ENCODE results near the gene RHBDL1. TPM values are rescaled to one million over a fixed set of nuclear protein-coding genes. Genes with fewer than 3 reads are reported as not detected.

RHBDL1 gene
- total RNA-seq = 1 to 10 TPM; 4.4 to 5.3 TPM
- long read RNA-seq, partial matches to known transcripts = 1 of 9 reads
- long read RNA-seq, other reads (novel, unspliced or antisense) = 4 of 9 reads

DNA sequence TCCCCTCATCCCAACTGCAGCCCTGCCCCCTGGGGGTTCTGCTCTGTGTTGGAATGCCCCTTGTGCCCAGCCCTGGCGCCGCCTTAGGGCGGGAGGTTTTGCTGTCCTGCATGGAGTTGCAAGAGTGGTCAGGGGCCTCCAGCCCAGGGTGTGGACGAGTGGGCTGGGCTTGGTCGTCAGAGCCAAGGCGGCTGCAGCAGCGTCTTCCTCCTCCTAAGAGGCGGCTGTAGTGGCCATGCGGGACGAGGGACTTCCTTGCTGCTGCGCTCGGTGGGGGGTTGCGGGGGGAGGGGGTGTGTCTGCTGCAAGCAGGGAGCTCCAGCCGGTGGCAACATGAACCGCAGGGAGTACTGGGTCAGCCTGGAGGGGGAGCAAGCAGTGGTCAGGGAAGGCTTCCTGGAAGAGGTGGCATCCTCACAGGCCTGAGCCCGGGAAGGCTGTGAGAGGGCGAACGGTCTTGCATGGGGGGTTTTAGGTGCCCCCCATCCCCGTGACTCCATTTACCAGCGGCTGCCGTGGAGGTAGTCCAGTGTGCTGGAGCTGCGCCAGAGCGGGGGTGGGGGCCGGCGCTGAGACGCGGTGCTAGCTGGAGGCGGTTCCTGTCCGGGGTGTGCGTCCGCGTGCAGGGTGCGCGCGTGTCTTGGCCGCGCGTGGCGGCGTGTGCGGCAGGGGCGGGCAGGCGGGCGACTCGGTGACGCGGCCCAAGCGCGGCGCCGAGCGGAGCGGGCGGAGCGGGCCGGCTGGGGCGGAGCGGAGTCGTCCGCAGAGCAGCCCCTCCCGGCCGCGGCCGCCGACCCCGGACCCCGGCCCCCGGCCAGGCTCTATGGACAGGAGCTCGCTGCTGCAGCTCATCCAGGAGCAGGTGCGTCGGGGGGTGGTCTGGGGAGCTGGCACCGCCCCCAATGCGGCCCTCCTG lies at the start of gene RHBDL1:
Gene RHBDL1 (plus strand): TSS at position 704 of the 916 bp plus-strand sequence. CDS start 120 bp downstream, at position 824.
- intact Hi-C loops (cut with DNase I, micrococcal nuclease) = no loop called here
- peak in 1 of 2 donors; percentile 63 for DNase-seq
- ATAC-seq = peak; percentile 13

DNA sequence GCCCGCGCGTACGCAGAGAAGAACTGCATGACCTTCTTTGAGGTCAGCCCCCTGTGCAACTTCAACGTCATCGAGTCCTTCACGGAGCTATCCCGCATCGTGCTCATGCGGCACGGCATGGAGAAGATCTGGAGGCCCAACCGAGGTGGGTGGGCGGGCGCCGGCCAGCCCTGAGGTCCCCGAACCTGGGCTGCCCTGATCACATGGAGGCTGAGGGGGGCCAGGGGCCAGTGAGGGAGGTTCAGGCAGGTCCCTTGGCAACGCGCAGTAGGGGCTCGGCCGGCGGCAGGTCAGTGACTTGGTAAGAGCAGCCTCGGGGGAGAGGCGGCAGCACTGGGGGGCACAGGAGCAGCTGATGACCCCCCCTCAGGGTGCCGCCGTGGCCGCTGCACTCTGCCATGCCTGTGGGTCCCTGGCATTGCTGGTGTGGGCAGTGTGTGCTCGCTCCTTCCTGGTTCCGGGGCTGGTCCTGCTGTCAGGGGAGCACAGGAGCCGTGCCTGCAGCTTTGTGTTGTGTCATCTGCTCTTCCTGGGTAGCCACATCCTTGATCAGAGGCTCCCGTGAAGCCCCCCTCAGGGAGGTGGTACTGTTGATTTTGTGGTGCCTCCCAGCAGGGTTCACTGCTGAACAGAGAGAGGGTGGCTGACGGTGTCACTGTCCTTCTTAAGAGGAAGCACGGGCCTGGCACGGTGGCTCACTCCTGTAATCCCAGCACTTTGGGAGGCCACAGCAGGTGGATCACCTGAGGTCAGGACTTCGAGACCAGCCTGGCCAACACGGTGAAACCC lies 49.3 kb upstream of the RHBDL1 start:
- DNase-seq (no peak), ATAC-seq (no peak)
- intact Hi-C loops (cut with DNase I, micrococcal nuclease) = no loop called here

DNA sequence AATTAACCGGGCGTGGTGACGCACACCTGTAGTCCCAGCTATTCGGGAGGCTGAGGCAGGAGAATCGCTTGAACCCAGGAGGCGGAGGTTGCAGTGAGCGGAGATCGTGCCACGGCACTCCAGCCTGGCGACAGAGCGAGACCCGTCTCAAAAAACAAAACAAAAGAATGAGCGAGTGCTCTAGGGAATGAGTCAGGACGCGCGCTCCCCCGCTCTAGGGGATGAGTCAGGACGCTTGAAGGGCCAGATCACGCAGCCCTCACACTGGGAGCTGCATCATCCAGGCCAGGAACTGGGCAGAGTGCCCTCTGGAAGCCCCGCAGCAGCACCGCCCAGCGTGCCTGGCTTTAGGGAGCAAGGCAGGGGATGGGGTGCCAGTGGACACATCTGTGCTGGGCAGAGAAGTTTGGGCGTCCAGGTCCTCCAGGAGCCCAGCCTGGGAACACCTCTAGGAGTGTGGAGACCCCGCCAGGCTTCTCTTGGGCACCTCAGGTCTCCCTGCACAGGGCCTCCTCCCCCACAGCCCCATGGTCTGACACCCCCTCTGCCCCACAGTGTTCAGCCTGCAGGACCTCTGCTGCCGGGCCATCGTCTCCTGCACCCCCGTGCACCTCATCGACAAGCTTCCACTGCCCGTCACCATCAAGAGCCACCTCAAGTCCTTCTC lies 48.6 kb upstream of the RHBDL1 start:
- DNase-seq = no peak
- no peak for ATAC-seq
- intact Hi-C loops (cut with DNase I, micrococcal nuclease) = no loop called here

DNA sequence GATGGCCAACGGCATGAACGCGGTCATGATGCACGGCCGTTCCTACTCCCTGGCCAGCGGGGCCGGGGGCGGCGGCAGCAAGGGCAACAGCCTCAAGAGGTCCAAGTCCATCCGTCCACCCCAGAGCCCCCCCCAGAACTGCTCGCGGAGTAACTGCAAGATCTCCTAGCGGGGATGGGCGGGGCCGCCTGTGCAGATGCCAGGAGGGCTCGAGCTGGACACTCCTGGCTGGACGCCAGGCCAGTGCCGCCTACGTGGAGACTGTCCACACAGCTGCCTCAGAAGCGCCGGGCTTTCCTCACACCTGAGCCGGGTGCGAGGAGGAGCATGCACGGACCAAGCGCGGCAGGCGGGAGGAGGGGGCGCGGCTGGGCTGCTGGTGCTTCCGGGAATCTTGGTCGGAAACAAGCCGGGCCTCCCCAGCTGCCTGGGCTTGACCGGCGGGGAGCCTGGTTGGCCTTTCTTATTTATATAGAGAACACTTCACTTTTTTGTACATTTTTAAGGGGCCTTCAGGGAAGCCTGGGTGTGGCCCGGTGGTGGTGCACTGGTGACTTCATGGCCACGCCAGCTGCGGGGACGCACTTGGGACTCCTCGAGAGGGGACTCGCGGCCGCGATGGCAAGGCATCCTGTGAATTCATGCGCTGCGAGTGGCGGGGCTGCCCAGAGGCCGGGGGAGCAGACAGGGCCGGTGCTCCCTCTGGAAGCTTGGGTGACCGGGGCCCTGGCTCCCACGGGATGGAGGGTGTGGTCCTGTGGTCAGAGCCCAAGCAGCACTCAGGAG lies 47.8 kb upstream of the RHBDL1 start:
- ATAC-seq (peak; percentile 12), DNase-seq (no peak)
- intact Hi-C loops (cut with DNase I, micrococcal nuclease) = no loop called here

DNA sequence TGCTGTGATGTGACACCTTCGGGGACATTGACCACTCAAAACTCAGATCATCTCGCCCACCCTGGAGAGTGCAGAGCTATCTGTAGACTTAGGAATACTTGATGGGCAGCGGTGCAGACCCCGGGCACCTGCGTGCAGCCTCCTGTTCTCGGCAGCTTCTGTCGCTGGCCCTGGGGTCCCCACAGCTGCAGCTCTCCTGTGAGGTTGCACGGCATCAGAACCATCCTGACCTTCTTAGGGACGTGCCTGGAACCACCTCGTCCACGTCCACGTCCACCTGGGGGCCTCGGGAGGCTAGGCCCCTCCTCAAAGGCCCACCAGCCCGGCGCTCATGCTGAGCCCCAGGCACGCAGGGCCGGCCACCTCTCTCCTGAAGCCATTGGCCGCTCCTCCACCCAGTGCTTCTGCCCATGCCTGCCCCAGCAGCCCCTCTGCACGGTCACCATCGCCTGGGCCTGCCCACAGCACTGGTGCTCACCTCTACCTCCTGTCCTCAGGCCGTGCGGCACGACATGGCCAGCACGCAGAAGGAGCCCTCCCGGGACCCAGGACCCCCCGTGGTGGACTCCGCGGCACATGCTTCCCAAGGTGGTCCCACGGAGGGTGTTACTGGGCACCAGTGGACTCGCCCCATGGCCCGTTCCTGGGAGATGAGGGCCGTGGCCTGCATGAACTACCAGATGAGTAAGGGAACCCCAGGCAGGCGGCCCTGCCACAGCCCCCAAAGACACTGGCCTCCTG lies 47.0 kb upstream of the RHBDL1 start:
- intact Hi-C loops (cut with DNase I, micrococcal nuclease) = no loop called here
- ATAC-seq (no peak), DNase-seq (no peak)

DNA sequence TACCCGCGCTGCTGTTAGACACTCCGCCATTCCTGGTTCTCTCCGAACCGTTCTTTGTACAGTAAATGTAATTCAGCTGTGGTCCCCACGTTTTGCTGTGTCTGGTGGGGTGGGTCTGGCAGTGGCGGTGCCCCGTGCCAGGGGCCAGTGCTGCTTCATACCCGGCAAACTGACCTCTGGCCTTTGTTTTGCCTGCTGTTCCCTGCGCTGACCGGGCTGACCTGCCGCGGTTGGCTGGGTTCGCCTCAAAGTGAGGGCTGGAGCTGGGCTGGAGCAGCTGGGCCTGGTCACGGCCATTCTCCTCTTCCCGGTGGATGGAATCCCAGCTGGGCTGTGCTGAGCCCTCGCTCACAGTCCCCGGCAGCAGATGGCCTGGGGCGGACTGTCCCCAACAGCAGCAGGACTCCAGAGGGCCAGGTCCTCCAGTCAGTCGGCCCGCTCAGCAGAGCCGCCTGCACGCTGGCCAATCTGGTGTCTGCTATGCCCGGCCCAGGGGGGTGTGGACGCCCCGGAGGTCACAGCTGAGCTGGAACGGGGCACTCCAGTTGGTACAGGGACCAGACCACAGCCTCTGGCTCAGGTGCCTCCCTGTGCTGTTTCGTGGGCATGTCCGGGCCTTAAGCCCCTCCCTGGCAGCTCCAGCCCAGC lies 46.2 kb upstream of the RHBDL1 start:
- DNase-seq = no peak
- ATAC-seq = no peak
- intact Hi-C loops (cut with DNase I, micrococcal nuclease) = no loop called here

DNA sequence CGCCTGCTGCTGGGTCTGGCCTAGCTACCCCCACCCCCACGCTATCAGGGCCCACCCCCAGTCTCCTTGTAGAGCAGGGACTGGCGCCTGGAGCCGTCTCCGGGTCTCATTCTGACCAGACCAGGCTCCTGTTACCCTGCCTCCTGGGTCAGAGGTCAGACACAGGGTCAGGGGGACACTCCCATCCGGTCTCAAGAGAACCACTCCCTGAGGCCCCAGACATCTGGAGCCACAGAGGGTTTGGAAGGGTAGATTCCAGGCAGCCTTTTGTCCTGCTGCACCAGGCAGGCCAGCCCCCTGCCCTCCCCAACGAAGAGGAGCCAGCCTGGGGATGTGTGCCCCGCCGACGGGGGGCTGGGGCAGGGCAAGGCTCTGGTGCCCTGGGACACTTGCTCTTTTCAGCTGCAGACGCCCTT lies 45.6 kb upstream of the RHBDL1 start:
- ATAC-seq = peak; percentile 8
- DNase-seq = no peak
- intact Hi-C loops (cut with DNase I, micrococcal nuclease) = no loop called here

DNA sequence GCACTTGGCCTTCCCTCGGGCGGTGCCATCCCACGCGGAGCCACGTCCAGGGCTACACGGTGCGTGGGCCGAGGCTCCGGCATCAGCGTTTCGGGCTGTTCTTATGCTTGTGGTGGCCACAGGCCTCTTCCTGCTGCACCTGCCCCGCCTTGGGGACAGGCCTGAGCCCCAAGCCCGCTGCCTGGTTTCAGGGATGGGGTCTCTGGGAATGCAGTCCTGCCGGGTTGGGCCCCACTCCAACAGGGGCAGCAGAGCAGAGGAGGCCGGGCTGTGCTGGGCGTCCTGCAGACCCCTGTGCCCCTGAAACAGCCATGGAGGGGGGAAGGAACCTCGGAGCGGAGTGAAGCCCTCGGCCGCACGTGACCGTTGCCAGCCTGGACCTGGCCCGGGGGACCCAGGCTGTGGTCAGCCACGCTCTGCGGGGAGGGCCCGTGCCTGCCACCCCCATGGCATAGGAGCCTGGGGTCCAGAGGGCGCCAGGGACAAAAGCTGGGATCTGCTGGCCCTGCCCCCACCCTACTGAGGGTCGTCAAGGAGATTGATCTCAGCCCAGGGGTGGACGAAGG lies 45.1 kb upstream of the RHBDL1 start:
- DNase-seq = no peak

DNA sequence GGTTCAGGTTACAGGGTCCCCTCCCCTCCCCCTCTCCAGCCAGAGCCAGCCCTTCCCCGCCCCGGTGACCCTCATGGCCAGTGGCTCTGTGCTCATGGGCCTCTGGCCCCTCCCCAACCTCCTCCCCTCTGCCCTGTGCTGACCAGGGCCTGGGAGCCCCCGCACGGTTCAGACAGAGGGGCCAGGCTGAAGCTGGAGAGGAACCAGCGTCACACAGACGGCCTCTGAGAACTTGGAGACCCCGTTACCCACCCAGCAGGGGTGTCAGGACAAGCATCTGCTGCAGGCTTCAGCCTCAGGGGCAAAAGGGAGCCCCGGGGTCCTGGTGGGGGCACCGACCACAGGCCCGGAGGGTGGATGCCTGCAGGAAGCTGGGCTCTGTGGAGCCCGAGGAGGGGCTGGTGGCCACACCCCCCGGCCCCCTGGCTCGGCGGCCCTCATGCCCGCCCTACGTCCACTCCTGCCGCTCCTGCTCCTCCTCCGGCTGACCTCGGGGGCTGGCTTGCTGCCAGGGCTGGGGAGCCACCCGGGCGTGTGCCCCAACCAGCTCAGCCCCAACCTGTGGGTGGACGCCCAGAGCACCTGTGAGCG lies 44.6 kb upstream of the RHBDL1 start, which contains the start of gene WFIKKN1:
Gene WFIKKN1 (plus strand): TSS at position 171 of the 591 bp plus-strand sequence. CDS start 269 bp downstream, at position 440.
- intact Hi-C loops (cut with DNase I, micrococcal nuclease) = no loop called here
- DNase-seq (peak in 1 of 2 donors; percentile 68), ATAC-seq (peak; percentile 51)

More for the DNA sequence above, 45.1 kb upstream of the RHBDL1 start:
- ATAC-seq = peak; percentile 18
- intact Hi-C loops (cut with DNase I, micrococcal nuclease) = no loop called here

DNA sequence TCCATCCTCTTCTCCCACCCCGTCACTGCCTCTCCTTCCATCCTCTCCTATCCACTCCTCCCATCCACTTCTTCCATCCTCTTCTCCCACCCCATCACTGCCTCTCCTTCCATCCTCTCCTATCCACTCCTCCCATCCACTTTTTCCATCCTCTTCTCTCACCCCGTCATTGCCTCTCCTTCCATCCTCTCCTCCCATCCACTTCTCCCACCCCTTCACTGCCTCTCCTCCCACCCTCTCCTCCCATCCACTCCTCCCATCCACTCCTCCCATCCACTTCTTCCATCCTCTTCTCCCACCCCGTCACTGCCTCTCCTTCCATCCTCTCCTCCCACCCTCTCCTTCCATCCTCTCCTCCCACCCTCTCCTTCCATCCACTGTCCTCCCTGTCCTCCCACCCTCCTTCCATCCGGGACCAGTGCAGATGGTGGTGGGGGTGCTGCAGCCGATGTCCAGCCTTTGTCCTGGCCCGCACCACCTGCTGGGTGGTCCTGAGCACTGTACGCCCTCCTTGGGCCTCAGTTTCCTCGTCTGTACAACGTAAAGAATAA lies 43.6 kb upstream of the RHBDL1 start:
- DNase-seq (no peak), ATAC-seq (no peak)
- intact Hi-C loops (cut with DNase I, micrococcal nuclease) = no loop called here

DNA sequence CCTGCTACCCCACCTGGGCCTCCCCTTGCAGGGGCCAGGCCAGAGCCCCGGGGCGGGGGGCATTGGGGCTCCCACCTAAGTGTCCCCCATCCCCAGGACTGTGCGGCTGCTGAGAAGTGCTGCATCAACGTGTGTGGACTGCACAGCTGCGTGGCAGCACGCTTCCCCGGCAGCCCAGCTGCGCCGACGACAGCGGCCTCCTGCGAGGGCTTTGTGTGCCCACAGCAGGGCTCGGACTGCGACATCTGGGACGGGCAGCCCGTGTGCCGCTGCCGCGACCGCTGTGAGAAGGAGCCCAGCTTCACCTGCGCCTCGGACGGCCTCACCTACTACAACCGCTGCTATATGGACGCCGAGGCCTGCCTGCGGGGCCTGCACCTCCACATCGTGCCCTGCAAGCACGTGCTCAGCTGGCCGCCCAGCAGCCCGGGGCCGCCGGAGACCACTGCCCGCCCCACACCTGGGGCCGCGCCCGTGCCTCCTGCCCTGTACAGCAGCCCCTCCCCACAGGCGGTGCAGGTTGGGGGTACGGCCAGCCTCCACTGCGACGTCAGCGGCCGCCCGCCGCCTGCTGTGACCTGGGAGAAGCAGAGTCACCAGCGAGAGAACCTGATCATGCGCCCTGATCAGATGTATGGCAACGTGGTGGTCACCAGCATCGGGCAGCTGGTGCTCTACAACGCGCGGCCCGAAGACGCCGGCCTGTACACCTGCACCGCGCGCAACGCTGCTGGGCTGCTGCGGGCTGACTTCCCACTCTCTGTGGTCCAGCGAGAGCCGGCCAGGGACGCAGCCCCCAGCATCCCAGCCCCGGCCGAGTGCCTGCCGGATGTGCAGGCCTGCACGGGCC lies 42.8 kb upstream of the RHBDL1 start:
- DNase-seq (no peak), ATAC-seq (no peak)
- intact Hi-C loops (cut with DNase I, micrococcal nuclease) = no loop called here

DNA sequence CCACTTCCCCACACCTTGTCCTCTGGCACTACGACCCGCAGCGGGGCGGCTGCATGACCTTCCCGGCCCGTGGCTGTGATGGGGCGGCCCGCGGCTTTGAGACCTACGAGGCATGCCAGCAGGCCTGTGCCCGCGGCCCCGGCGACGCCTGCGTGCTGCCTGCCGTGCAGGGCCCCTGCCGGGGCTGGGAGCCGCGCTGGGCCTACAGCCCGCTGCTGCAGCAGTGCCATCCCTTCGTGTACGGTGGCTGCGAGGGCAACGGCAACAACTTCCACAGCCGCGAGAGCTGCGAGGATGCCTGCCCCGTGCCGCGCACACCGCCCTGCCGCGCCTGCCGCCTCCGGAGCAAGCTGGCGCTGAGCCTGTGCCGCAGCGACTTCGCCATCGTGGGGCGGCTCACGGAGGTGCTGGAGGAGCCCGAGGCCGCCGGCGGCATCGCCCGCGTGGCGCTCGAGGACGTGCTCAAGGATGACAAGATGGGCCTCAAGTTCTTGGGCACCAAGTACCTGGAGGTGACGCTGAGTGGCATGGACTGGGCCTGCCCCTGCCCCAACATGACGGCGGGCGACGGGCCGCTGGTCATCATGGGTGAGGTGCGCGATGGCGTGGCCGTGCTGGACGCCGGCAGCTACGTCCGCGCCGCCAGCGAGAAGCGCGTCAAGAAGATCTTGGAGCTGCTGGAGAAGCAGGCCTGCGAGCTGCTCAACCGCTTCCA lies 42.0 kb upstream of the RHBDL1 start:
- DNase-seq (no peak), ATAC-seq (no peak)
- intact Hi-C loops (cut with DNase I, micrococcal nuclease) = no loop called here

DNA sequence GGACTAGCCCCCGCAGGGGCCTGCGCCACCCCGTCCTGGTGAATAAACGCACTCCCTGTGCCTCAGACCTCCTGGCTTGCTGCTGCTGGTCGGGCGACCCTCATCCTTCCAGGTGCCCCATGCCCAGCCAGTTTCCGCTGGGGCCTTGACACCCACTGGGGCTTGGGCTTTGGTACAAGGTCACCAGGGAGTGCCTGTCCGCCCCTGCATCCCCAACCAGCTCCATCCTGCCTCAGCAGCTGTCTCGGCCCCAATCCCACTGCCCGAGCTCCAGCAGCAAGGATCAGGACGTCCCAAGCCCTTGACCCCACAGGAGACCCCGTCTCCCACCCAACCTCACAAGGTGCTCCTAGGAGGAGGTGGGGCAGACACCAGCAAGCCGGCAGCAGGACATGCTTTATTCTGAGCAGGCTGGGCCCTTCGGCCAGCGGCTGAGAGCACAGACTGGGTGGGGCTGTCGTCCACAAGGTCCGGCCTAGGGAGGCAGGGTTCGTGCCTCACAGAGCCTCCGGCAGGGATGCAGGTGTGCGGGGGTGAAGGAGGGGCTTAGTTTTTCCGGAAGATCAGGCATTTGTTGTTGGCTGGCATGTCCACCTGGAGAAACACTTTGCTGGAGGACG lies 41.3 kb upstream of the RHBDL1 start:
- no peak for DNase-seq
- ATAC-seq = no peak
- intact Hi-C loops (cut with DNase I, micrococcal nuclease) = no loop called here

DNA sequence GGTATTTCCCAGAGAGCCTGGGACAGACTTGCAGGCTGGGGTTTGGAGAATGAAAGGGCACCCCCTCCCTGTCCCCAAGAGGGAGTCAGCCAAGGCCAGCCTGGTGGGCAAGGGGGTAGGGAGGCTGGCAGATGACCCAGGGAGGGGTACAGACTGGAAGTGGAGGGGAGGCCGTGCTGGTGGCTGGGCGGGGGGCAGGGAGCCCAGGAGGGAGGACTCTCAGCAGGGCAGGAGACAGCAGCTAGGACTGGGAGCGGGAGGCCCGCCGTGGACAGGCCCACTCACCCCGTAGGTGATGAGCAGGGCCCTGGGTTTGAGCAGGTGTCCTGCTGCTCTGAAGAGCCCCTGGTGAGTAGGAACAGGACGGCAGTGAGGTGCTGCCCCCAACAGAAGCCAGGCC lies 40.5 kb upstream of the RHBDL1 start:
- ATAC-seq (no peak), DNase-seq (no peak)
- intact Hi-C loops (cut with DNase I, micrococcal nuclease) = no loop called here
